HG02623 (cell line): ENCODE measurements around the gene SPDYE4.

Source experiments
- ATAC-seq: cut with Tn5 transposase; IDR thresholded peaks from one replicate; pipeline ENCODE4 v1.9.1; 2021; ENCODE audit warnings: moderate library complexity; ENCODE audit not compliant: unreplicated experiment

The SPDYE4 gene

GRCh38 chr17:8785547-8786413 lies 27.4 kb upstream of the SPDYE4 start:
- no peak for ATAC-seq

- ATAC-seq, result no peak
These were observed 23.8 kb upstream of the SPDYE4 start for GRCh38 chr17:8782176-8782575.

- ATAC-seq, result no peak
These were observed 23.4 kb upstream of the SPDYE4 start for GRCh38 chr17:8781776-8782175.

GRCh38 chr17:8776881-8777280 lies 18.5 kb upstream of the SPDYE4 start:
- ATAC-seq, result no peak

- no peak for ATAC-seq
These were observed 17.9 kb upstream of the SPDYE4 start for GRCh38 chr17:8776248-8776647.

GRCh38 chr17:8766731-8767130 lies 8.4 kb upstream of the SPDYE4 start:
- ATAC-seq, result no peak

- no peak for ATAC-seq
These were observed 3.7 kb upstream of the SPDYE4 start for GRCh38 chr17:8762012-8762411.

- ATAC-seq, result no peak
These were observed 1.2 kb downstream of the SPDYE4 start for GRCh38 chr17:8757189-8757588.

GRCh38 chr17:8755590-8756255 lies 2.6 kb downstream of the SPDYE4 start:
- no peak for ATAC-seq

- ATAC-seq, result no peak
These were observed 3.5 kb downstream of the SPDYE4 start for GRCh38 chr17:8754890-8755289.

GRCh38 chr17:8753976-8754440 lies 4.3 kb downstream of the SPDYE4 start:
- no peak for ATAC-seq

GRCh38 chr17:8753136-8753975 lies 5.0 kb downstream of the SPDYE4 start:
- no peak for ATAC-seq

- ATAC-seq, result no peak
These were observed 8.7 kb downstream of the SPDYE4 start for GRCh38 chr17:8749616-8750015.

- no peak for ATAC-seq
These were observed 10.6 kb downstream of the SPDYE4 start for GRCh38 chr17:8747742-8748141.

GRCh38 chr17:8746501-8747236 lies 11.7 kb downstream of the SPDYE4 start:
- ATAC-seq, result no peak

GRCh38 chr17:8745586-8746500 lies 12.5 kb downstream of the SPDYE4 start:
- peak; percentile 52 for ATAC-seq

- ATAC-seq, result no peak
These were observed 14.1 kb downstream of the SPDYE4 start for GRCh38 chr17:8744086-8744785.

GRCh38 chr17:8742819-8743218 lies 15.5 kb downstream of the SPDYE4 start:
- ATAC-seq, result no peak

- ATAC-seq, result no peak
These were observed 16.1 kb downstream of the SPDYE4 start for GRCh38 chr17:8742274-8742673.
